Duodenal mucosa (tissue), 2 donors: ENCODE data around the gene PURA.

Source experiments
- H3K27ac ChIP-seq: one replicate; pipeline ENCODE4 v1.7.0; 2013; ENCODE audit warnings: low read depth, low read length
- H3K27me3 ChIP-seq, 2 donors: one replicate each; pipeline ENCODE4 v1.7.0; 2013; ENCODE audit warnings: low read length in 2 of 2, control low read depth in 1 of 2; ENCODE audit not compliant: insufficient read depth in 2 of 2, control insufficient read depth in 1 of 2
- H3K36me3 ChIP-seq, 2 donors: one replicate each; pipeline ENCODE4 v1.7.0; 2013; ENCODE audit warnings: low read length in 2 of 2, control low read depth in 1 of 2; ENCODE audit not compliant: insufficient read depth in 2 of 2, control insufficient read depth in 1 of 2
- H3K4me1 ChIP-seq, 2 donors: one replicate each; pipeline ENCODE4 v1.7.0; 2013; ENCODE audit warnings: low read length in 2 of 2, control low read depth in 1 of 2; ENCODE audit not compliant: insufficient read depth in 2 of 2, control insufficient read depth in 1 of 2
- H3K4me3 ChIP-seq, 2 donors: one replicate each; pipeline ENCODE4 v1.7.0; 2013; ENCODE audit warnings: low read length in 2 of 2, low read depth in 1 of 2
- H3K9ac ChIP-seq, 2 donors: one replicate each; pipeline ENCODE4 v1.7.0; 2013; ENCODE audit warnings: low read length in 2 of 2, low read depth in 1 of 2
- H3K9me3 ChIP-seq, 2 donors: one replicate each; pipeline ENCODE4 v1.7.0; 2013; ENCODE audit warnings: low read length in 2 of 2, control low read depth in 1 of 2; ENCODE audit not compliant: control insufficient read depth in 1 of 2

The PURA gene

DNA sequence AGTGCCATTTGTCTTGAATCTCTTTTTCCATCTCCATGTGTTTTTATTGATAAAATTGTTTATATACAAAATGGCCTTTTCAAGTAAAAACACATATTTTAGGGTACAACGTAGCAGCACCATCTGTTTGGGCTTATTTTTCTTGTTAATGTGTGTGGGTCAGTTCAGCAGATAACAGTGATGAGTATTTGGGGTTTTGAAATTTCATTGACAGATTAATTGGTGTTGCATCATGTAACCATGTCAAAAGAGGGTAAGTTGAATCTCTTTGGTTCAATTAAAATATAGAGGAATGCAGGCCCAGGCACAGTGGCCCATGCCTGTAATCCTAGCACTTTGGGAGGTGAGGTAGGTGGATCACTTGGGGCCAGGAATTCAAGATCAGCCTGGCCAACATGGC is 20.0 kb upstream of the PURA start:
- H3K4me3 ChIP-seq, result no peak overlapping the region
- H3K27ac ChIP-seq, result no peak overlapping the region
- H3K9me3 ChIP-seq, result peaks cover 5 to 10% of the 10 kb centered on the region in 2 donors
- H3K9ac ChIP-seq, result no peak overlapping the region
- H3K4me1 ChIP-seq, result no peaks in the 10 kb centered on the region
- H3K27me3 ChIP-seq, result no peaks in the 10 kb centered on the region
- peaks cover 0 to 2% of the 10 kb centered on the region in 2 donors for H3K36me3 ChIP-seq

DNA sequence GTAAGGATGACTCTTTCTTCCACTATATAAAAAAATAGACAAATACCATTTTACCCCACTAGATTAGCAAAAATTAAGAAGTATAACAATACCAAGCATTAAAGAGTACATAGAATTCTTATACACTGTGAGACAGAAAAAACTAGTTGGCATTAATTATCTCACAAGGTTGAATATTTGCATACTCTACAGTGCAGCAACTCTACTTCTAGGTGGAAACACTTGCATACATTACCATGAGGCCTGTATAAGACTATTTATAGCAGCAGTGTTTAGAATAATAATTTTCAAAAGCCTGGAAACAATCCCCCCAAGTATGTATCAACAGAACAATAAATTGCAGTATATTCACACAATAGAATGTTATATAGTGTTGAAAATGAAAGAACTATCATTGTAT is 19.0 kb upstream of the PURA start:
- peaks cover 0 to 2% of the 10 kb centered on the region in 2 donors for H3K36me3 ChIP-seq
- peaks cover 5 to 8% of the 10 kb centered on the region in 2 donors for H3K9me3 ChIP-seq
- H3K27me3 ChIP-seq, result no peaks in the 10 kb centered on the region
- H3K4me1 ChIP-seq, result no peaks in the 10 kb centered on the region
- no peak overlapping the region for H3K27ac ChIP-seq
- H3K4me3 ChIP-seq, result no peak overlapping the region
- no peak overlapping the region for H3K9ac ChIP-seq

DNA sequence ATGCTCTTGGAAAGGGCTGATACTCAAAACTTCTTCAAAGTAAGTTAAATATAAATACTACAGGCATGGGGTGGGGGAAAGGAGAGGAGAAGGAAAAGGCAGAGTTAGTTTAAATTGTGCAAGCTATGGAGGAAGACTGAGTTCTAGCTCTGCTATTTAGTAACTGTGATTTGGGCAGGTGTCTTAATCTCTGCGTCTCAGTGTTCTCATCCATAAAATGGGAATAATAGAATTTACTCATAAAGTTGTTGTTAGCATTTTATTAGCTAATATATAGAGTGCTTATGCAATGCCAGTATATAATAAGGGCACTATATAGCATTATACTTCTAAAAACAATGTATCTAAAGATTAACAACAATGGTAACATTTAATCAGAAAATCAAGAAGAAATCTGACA is 12.7 kb upstream of the PURA start:
- no peaks in the 10 kb centered on the region for H3K9me3 ChIP-seq
- peaks cover 2% of the 10 kb centered on the region in 2 donors for H3K4me1 ChIP-seq
- no peak overlapping the region for H3K27ac ChIP-seq
- H3K4me3 ChIP-seq, result no peak overlapping the region
- no peaks in the 10 kb centered on the region for H3K27me3 ChIP-seq
- H3K9ac ChIP-seq, result no peak overlapping the region
- H3K36me3 ChIP-seq, result no peaks in the 10 kb centered on the region

GRCh38 chr5:140103154-140103553 is 10.8 kb upstream of the PURA start:
- Histone ChIP-seq H3K36me3 (no peaks in the 10 kb centered on the region), H3K4me3 (no peak overlapping the region), H3K4me1 (peaks cover 12% of the 10 kb centered on the region in 2 donors), H3K27ac (no peak overlapping the region), H3K9ac (no peak overlapping the region), H3K27me3 (no peaks in the 10 kb centered on the region), H3K9me3 (no peaks in the 10 kb centered on the region)

- no peak overlapping the region for H3K9ac ChIP-seq
These were observed 9.8 kb upstream of the PURA start for GRCh38 chr5:140104100-140104499.

GRCh38 chr5:140106101-140106500 is 7.8 kb upstream of the PURA start:
- no peak overlapping the region for H3K27ac ChIP-seq
- no peak overlapping the region for H3K4me3 ChIP-seq
- peaks cover 0 to 10% of the 10 kb centered on the region in 2 donors for H3K27me3 ChIP-seq
- peaks cover 21 to 25% of the 10 kb centered on the region in 2 donors for H3K4me1 ChIP-seq
- H3K9me3 ChIP-seq, result no peaks in the 10 kb centered on the region
- H3K36me3 ChIP-seq, result no peaks in the 10 kb centered on the region
- H3K9ac ChIP-seq, result no peak overlapping the region

More at GRCh38 chr5:140104100-140104499, 9.8 kb upstream of the PURA start:
- Histone ChIP-seq H3K27ac (no peak overlapping the region), H3K27me3 (peaks cover 0 to under 1% of the 10 kb centered on the region in 2 donors), H3K4me1 (peaks cover 12 to 22% of the 10 kb centered on the region in 2 donors), H3K9me3 (no peaks in the 10 kb centered on the region), H3K36me3 (no peaks in the 10 kb centered on the region), H3K4me3 (no peak overlapping the region)

DNA sequence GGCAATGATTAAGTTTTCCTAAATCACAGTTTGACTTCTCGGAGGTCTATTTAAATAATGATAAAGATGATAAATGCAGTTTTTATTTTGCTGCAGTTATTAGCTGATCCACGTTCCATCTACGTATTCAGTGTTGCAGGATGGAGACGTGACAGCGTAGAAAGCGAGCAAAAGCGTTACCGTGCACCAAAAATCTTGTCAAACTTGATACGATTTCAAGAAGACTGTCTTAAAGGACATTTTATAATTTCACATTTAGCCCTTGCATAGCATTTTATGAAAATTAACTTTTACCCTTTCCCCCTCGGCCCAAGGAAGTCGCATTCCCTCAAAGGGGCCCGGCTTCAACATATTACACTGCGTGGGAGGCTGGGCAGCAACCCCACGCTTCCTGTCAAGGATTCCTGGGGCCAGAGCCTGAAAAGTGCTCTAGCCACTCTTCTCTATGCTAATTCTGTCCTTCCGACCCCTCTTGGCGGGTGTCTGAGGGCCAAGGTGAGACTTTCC is 7.1 kb upstream of the PURA start:
- Histone ChIP-seq H3K27me3 (peaks cover 0 to 10% of the 10 kb centered on the region in 2 donors), H3K4me1 (peaks cover 25 to 26% of the 10 kb centered on the region in 2 donors), H3K9me3 (no peaks in the 10 kb centered on the region), H3K4me3 (peak overlapping the region; percentile 89 to 97), H3K27ac (peak overlapping the region; percentile 99), H3K9ac (peak overlapping the region; percentile 73 to 97), H3K36me3 (no peaks in the 10 kb centered on the region)

- Histone ChIP-seq H3K4me1 (peaks cover 31% of the 10 kb centered on the region in 2 donors), H3K27ac (peak overlapping the region; percentile 99), H3K9me3 (no peaks in the 10 kb centered on the region), H3K4me3 (peak overlapping the region; percentile 89 to 97), H3K27me3 (peaks cover 0 to 10% of the 10 kb centered on the region in 2 donors), H3K36me3 (no peaks in the 10 kb centered on the region), H3K9ac (peak overlapping the region; percentile 73 to 97)
These were observed 6.4 kb upstream of the PURA start for GRCh38 chr5:140107312-140108092.

DNA sequence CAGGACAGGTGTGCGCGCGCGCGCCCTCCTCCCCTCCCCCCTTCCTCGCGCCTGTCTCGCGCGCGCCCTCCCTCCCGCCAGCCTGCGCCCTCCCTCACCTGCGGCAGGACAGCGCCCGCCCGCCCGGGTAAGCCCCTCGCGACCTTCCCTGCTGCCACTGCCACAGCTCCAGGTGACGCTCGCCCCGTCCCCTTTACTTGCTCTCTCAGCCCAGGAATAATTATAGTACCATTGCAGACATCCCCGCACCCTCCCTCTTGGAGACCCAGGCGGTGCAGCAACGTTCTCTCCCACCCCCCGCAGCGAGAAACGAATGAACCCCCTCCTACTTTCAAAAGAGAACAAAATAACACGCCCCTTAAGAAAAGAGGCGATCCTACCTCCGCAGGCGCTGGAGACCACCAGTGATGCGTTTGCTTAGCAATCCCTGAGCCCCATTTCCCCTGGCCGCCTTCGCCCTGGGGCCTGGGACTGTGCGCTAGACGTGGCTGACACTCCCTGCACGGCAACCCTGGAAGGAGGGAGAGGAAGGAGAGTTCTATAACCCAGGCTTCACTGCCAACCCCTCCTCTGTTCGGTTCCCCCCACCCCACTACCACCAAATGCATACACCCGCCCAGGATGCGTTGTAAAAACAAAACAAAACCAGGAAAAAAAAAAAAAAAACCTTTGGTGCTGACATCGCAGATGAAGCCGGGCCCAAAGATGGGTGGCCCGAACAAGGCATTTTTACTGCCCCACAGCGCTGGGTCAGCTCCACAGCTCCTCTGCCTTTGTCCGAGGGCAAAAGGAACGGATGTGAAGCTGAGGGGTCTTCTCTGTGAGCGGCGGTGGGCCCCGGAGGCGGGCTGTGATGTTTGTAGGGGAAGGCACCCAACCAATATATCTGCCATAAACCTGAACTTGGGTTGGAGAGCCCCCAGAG is 5.6 kb upstream of the PURA start:
- Histone ChIP-seq H3K27ac (peak overlapping the region; percentile 99), H3K36me3 (no peaks in the 10 kb centered on the region), H3K27me3 (peaks cover 0 to 10% of the 10 kb centered on the region in 2 donors), H3K4me3 (peak overlapping the region; percentile 89 to 97), H3K4me1 (peaks cover 31 to 36% of the 10 kb centered on the region in 2 donors), H3K9ac (peak overlapping the region; percentile 84 to 97), H3K9me3 (no peaks in the 10 kb centered on the region)
